ENCODE data around the gene MGST1.

- no peak for TF ChIP-seq EZH2 (IDR thresholded peaks at IDR 0.05; ENCODE audit: borderline replicate concordance, low read depth, low read length, poor library complexity, severe bottlenecking)
- no peak for TF ChIP-seq CTCF (conservative IDR thresholded peaks at IDR 0.05; ENCODE audit: low read depth, low read length)
These were observed 13.8 kb downstream of the MGST1 start for GRCh38 chr12:16361142-16361783.
